GM12891 (cell line): ENCODE data around the gene IRF4.

Source experiments
- DNase-seq: peaks from one replicate; pipeline ENCODE4 v3.0.0; 2011; ENCODE audit warnings: low spot score; ENCODE audit not compliant: insufficient read length
- FAIRE-seq: peaks from 2 replicates; lab custom pipeline; 2011; peaks lifted over from hg19 to GRCh38; lab: Jason Lieb, UNC
- PAX5 ChIP-seq: IDR thresholded peaks from 2 replicates; pipeline ENCODE4 v1.6.1; 2011; ENCODE audit warnings: low read length, moderate library complexity, mild to moderate bottlenecking; ENCODE audit not compliant: insufficient read depth, severe bottlenecking
- POLR2A ChIP-seq: IDR thresholded peaks from 2 replicates; pipeline ENCODE4 v1.6.1; 2011; ENCODE audit warnings: low read depth, low read length, control low read depth
- POLR2AphosphoS5 ChIP-seq: IDR thresholded peaks from 2 replicates; pipeline ENCODE4 v1.6.1; 2011; ENCODE audit warnings: low read depth, low read length, control low read depth
- POU2F2 ChIP-seq: IDR thresholded peaks from 2 replicates; pipeline ENCODE4 v1.6.1; 2011; ENCODE audit warnings: low read depth, mild to moderate bottlenecking, control low read depth, low read length, moderate library complexity
- SPI1 ChIP-seq: IDR thresholded peaks from 2 replicates; pipeline ENCODE4 v1.6.1; 2011; ENCODE audit warnings: low read depth, low read length, control low read depth
- TAF1 ChIP-seq: IDR thresholded peaks from 2 replicates; pipeline ENCODE4 v1.6.1; 2011; ENCODE audit warnings: low read depth, low read length, control low read depth

Gene IRF4

GRCh38 chr6:397604-398003 is 6.1 kb downstream of the IRF4 start:
- no peak for TF ChIP-seq PAX5
- peak; percentile 25; the same call in 1 of the 2 replicates for TF ChIP-seq POLR2AphosphoS5
- FAIRE-seq (no peak), DNase-seq (no peak)

DNA sequence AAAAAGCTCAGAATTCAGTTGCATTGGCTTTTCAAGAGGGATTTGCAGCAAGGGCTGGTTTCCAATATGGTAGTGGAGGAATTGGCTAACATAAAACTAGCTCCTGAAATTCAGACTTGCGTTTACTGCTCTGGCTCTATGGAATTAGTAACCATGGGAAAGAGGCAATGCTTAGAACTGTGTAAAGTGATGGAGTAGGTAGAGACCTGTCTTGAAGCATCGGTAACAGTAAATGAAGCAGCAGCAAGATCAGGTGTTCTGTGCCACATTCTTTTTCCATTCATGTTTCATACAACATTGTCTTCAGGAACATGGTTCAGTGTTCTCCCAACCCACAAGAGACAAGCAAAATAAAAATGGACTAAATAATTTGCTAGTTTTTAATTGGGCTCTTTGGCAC is 6.5 kb downstream of the IRF4 start:
- peak; percentile 43 for FAIRE-seq
- no peak for DNase-seq
- TF ChIP-seq TAF1 (peak; percentile 23; the same call in 1 of the 2 replicates), POLR2A (peak; percentile 2), PAX5 (no peak)

GRCh38 chr6:398558-399078 is 7.1 kb downstream of the IRF4 start:
- FAIRE-seq, result no peak
- TF ChIP-seq POLR2A, result peak; percentile 57
- peak; percentile 52 for TF ChIP-seq POLR2AphosphoS5
- TF ChIP-seq POU2F2, result no peak
- no peak for DNase-seq

DNA sequence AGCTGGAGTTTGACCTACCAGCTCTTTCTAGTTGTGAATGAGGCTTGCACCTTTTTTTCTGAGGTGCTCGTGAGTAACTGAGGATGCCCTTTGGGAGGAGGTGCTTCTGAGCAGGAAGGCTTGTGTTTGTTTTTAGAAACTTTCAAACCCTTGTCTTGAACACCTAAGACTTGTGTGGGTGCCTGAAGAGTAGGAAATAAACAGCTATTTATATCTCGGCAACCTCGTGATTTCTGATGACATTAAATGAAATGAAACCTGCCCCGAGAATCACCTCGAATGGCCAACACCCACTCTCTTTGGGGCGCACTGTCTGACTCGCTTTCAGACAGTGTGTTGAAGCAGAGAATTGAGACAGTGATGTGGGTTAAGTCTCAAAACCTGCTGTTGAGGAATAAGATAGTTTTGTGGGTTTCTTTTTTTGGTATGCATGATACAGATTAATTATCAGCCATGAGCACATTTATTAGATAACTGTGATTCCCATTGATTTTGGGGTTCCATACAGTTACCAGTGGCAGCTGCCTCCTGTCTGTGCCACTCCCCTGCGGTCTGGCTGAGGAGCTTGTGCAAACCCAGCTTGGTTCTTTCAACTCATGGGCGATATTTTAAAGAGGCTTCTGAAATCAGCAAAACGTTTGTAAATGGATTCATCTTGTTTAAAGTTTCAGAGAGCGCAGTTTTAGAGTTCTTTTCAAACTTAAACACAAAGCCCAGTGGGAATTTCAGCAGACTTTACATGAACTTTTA is 8.4 kb downstream of the IRF4 start:
- DNase-seq (no peak), FAIRE-seq (peak; percentile 82)
- no peak for TF ChIP-seq TAF1
- peak; percentile 94 for TF ChIP-seq POLR2A
- peak; percentile 90 for TF ChIP-seq POLR2AphosphoS5
- 0 out of 2 replicates have a peak, but pooled peaks have one; percentile 17 for TF ChIP-seq POU2F2

DNA sequence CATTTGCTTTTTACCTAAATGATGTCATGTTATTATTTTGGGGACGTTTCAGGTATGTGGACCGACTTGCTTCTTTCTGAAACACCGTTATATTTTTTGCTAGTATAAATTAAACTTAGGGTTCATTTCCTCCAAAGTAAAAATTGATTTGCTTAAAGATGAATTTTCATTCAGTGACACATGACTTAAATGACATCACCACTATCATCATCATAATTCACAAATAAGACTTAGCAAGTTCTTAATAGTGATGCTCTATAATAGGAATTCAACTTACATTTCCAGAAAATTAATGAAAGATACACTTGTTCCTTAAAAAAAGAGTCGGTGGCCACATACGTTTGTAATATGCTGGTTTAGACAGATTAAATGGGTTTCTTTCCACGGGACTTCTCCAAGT is 9.3 kb downstream of the IRF4 start:
- DNase-seq (no peak), FAIRE-seq (no peak)
- TF ChIP-seq PAX5 (no peak), POLR2A (no peak), TAF1 (no peak), POLR2AphosphoS5 (no peak), POU2F2 (no peak), SPI1 (no peak)

DNA sequence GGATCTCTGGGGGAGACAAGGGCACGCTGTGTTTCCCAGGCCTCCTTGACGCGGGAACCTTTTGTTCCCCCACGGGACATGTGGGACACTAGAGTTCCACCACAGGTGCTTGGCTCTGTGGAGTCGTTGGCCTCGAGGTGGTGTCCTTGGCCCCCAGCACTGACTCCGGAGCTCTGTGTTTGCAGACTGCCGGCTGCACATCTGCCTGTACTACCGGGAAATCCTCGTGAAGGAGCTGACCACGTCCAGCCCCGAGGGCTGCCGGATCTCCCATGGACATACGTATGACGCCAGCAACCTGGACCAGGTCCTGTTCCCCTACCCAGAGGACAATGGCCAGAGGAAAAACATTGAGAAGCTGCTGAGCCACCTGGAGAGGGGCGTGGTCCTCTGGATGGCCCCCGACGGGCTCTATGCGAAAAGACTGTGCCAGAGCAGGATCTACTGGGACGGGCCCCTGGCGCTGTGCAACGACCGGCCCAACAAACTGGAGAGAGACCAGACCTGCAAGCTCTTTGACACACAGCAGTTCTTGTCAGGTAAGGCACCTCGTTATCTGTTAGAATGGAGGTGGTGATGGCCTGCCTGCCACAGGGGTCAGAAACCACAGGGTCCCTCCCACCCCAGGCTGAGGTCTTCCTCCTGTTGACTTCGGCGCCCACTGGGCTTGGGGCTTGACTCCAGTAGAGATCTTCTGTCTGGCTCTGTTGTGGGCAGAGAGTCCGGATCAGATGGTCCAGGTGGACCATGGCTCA is 9.9 kb downstream of the IRF4 start:
- DNase-seq, result no peak
- no peak for TF ChIP-seq PAX5
- peak; percentile 34; the same call in 1 of the 2 replicates for TF ChIP-seq TAF1
- peak; percentile 88 for TF ChIP-seq POLR2AphosphoS5
- TF ChIP-seq POLR2A, result peak; percentile 96
- TF ChIP-seq POU2F2, result peak; percentile 65; the same call in 1 of the 2 replicates
- TF ChIP-seq SPI1, result no peak
- FAIRE-seq, result no peak

DNA sequence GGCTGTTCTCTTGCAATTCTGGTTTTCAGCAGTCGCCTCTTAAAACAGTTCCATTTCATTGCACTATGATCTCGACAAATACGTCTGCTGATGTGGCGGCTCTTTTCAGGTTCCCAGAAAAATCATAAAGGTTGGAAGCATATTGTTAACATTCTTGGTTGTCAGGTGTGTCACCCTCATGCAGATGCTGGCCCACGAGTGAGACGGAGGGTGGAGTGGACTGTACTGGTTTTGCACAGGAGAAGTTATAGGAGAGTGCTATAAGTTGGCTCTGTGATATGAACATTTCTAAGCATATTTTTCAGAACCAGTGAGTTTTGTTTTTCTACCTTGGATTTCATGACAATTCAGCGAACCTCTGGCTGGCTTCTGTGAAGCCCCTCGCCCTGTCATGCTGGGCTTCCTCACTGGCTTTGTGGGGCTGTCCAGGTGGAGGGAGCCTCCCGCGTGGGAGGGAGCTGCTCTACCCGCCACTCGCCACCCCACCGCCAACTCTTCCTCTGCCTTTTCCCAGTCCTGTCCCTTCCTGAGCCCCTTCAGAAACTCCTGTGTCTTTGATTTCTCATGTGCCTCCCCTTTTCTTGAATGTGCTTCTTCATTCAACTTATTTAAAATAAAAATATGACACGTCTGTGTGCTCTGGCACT is 10.6 kb downstream of the IRF4 start:
- DNase-seq (no peak), FAIRE-seq (no peak)
- TF ChIP-seq POU2F2 (no peak), PAX5 (no peak), POLR2AphosphoS5 (no peak), POLR2A (no peak)

- FAIRE-seq (no peak), DNase-seq (no peak)
- peak; percentile 84 for TF ChIP-seq POLR2AphosphoS5
- 0 out of 2 replicates have a peak, but pooled peaks have one; percentile 19 for TF ChIP-seq SPI1
- TF ChIP-seq POLR2A, result peak; percentile 20; the same call in 1 of the 2 replicates
- TF ChIP-seq TAF1, result no peak
- peak; percentile 87; the same call in 1 of the 2 replicates for TF ChIP-seq POU2F2
- TF ChIP-seq PAX5, result no peak
Observed at GRCh38 chr6:402901-403658, 11.5 kb downstream of the IRF4 start.
